GM23248 (cell line): Measurements from ENCODE around the gene TOE1.

Source experiments
- EZH2 ChIP-seq: fragments of 200-600 bp; sonication (generic); IDR thresholded peaks from 2 replicates; pipeline ENCODE4 v1.6.1; 2018; ENCODE audit warnings: antibody characterized with exemption, mild to moderate bottlenecking; ENCODE audit not compliant: insufficient read depth, poor library complexity, severe bottlenecking
- EZH2phosphoT487 ChIP-seq: fragments of 200-600 bp; sonication (generic); IDR thresholded peaks from 2 replicates; pipeline ENCODE4 v1.6.1; 2018; ENCODE audit warnings: antibody characterized with exemption, moderate library complexity, mild to moderate bottlenecking, low read depth; ENCODE audit not compliant: insufficient read depth

DNA sequence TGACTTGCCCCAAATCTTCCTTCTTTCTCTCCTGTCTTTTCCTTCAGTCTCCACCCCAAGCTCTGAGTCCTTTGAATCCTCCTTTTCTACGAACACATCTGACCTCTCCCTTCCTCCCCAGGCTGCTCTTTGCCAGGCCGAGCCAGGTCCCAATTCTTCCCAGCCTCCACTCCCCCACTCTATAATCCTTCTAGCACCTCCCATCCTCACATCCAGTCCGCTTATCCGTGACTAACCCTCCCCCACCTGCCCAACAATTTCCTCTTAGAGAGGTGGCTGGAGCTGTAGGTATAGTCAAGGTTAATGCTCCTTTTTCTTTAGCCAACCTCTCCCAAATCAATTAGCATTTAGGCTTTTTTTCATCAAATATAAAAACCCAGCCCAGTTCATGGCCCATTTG, 22.8 kb upstream of the TOE1 start:
- no peak for TF ChIP-seq EZH2phosphoT487
- TF ChIP-seq EZH2, result no peak
